ENCODE measurements around the gene MOB1A. TPM values are rescaled to one million over a fixed set of nuclear protein-coding genes. Genes with fewer than 3 reads are reported as not detected.

MOB1A gene
- total RNA-seq, 1 experiment from 2014 or later: 95.1 TPM

GRCh38 chr2:74206180-74206688 lies 27.6 kb upstream of the MOB1A start:
- no peak overlapping the region for H2BK20ac ChIP-seq (ENCODE audit: low read depth, low read length, poor library complexity, severe bottlenecking)
- H3K27ac Mint-ChIP-seq: peak overlapping the region; percentile 63 to 93 (median 90); a peak in 6 of 7 replicates
- H3K18ac ChIP-seq (ENCODE audit: insufficient read length, low read depth, low read length): no peak overlapping the region
- no peaks in the 10 kb centered on the region for H3K27me3 ChIP-seq (ENCODE audit: insufficient read depth, low read length)
- no peak for DNase-seq
- no peak overlapping the region for H3K23ac ChIP-seq (ENCODE audit: insufficient read length, low read depth, low read length)
- H3K4me1 Mint-ChIP-seq: peaks cover 38 to 39% of the 10 kb centered on the region in 2 experiments
- H3K4me3 Mint-ChIP-seq: no peak overlapping the region
- H2BK5ac ChIP-seq (ENCODE audit: insufficient read length, low read length): no peak overlapping the region
- no peak overlapping the region for H3K9ac ChIP-seq (ENCODE audit: extremely low read depth, insufficient read length, low read length)
- no peak overlapping the region for H4K8ac ChIP-seq (replicated peaks; ENCODE audit: insufficient read length, low read depth, low read length)
- H2BK15ac ChIP-seq (ENCODE audit: low read depth, low read length): no peak overlapping the region
- H3K23me2 ChIP-seq (ENCODE audit: insufficient read length, low read depth, low read length, poor library complexity, severe bottlenecking): peaks cover 3% of the 10 kb centered on the region
- H3K27ac ChIP-seq (ENCODE audit: insufficient read length, low read depth, low read length): no peak overlapping the region
- H3K9me3 ChIP-seq (ENCODE audit: control insufficient read depth, low read depth, low read length): no peaks in the 10 kb centered on the region
- H3K36me3 Mint-ChIP-seq (ENCODE audit: insufficient read depth in 1 of 3, low read depth in 3 of 3): peaks cover 59 to 89% (median 88%) of the 10 kb centered on the region in 3 experiments
- H3K27me3 Mint-ChIP-seq (ENCODE audit: low read depth): no peaks in the 10 kb centered on the region
- no peak overlapping the region for H4K91ac ChIP-seq (ENCODE audit: insufficient read length, low read depth, low read length)
- no peak overlapping the region for H2AK5ac ChIP-seq (ENCODE audit: insufficient read length, low read length)
- WGBS (ENCODE audit: extremely low coverage, insufficient read length, low lambda C conversion rate): no CpG with 5 or more reads among the region's 6 CpGs
- TF ChIP-seq CTCF (conservative IDR thresholded peaks at IDR 0.05): no peak
- H3K4me2 ChIP-seq (ENCODE audit: insufficient read depth, insufficient read length, low read length): no peak overlapping the region
- no peak overlapping the region for H3T11ph ChIP-seq (ENCODE audit: low read length)
- no peak overlapping the region for H3K56ac ChIP-seq (ENCODE audit: insufficient read length, low read depth, low read length)
- no peak overlapping the region for H3K14ac ChIP-seq (ENCODE audit: insufficient read depth, low read length)
- H3K79me1 ChIP-seq (ENCODE audit: insufficient read depth, low read depth, low read length, poor library complexity, severe bottlenecking): peaks cover 7% of the 10 kb centered on the region
- no peak overlapping the region for H2BK120ac ChIP-seq (ENCODE audit: low read depth, low read length, poor library complexity, severe bottlenecking)
- H3K9me3 Mint-ChIP-seq: no peaks in the 10 kb centered on the region
- H4K20me1 ChIP-seq (ENCODE audit: control insufficient read depth, insufficient read depth, insufficient read length): no peaks in the 10 kb centered on the region
- H3K4me1 ChIP-seq (ENCODE audit: insufficient read depth, low read length): peaks cover 10% of the 10 kb centered on the region
- no peak overlapping the region for H3K4ac ChIP-seq (ENCODE audit: low read depth, low read length)
- no peak overlapping the region for H2BK12ac ChIP-seq (ENCODE audit: insufficient read length, low read depth, low read length)
- peaks cover 52% of the 10 kb centered on the region; the same call in 1 of the 2 replicates for H3K79me2 ChIP-seq (ENCODE audit: insufficient read depth, low read length)
- no peak overlapping the region for H2AFZ ChIP-seq (ENCODE audit: low read length)
- no peak overlapping the region for H4K5ac ChIP-seq (ENCODE audit: insufficient read length, low read depth, low read length)

All from H9 (cell line).